ENCODE results near the gene ABCA13.

DNA sequence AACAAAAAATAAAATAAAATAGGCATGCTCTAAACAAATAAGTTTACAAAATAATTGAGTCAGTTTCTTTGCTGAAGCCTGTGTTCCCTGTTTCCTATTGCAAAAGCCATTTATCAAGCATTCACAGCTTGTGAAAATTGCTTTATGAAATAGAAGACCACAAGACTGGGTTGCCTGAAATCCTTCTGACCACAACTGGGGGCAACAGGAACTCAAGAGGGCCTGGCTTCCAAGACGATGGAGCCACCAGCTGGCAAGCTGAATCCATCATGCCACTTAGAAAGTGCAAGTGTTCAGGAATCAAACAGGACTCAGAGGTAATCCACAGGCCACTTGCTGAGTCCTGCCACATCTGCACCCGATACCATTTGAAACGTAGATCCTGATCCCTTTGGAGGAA is 752 bp upstream of the ABCA13 start:
- TF ChIP-seq, protein P1, sequence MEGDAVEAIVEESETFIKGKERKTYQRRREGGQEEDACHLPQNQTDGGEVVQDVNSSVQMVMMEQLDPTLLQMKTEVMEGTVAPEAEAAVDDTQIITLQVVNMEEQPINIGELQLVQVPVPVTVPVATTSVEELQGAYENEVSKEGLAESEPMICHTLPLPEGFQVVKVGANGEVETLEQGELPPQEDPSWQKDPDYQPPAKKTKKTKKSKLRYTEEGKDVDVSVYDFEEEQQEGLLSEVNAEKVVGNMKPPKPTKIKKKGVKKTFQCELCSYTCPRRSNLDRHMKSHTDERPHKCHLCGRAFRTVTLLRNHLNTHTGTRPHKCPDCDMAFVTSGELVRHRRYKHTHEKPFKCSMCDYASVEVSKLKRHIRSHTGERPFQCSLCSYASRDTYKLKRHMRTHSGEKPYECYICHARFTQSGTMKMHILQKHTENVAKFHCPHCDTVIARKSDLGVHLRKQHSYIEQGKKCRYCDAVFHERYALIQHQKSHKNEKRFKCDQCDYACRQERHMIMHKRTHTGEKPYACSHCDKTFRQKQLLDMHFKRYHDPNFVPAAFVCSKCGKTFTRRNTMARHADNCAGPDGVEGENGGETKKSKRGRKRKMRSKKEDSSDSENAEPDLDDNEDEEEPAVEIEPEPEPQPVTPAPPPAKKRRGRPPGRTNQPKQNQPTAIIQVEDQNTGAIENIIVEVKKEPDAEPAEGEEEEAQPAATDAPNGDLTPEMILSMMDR (conservative IDR thresholded peaks at IDR 0.05; ENCODE audit: low read length) = no peak
- no peak for TF ChIP-seq EZH2phosphoT487 (IDR thresholded peaks at IDR 0.05; ENCODE audit: borderline replicate concordance)

All from Loucy (cell line).